NCI-H1930 (cell line): ENCODE data around the gene ABCA6.

ENCODE experiments used
- DNase-seq, 2 experiments: peaks; one replicate each; lab custom pipeline; 2025; lab: John Stamatoyannopoulos, UW

The ABCA6 gene

DNA sequence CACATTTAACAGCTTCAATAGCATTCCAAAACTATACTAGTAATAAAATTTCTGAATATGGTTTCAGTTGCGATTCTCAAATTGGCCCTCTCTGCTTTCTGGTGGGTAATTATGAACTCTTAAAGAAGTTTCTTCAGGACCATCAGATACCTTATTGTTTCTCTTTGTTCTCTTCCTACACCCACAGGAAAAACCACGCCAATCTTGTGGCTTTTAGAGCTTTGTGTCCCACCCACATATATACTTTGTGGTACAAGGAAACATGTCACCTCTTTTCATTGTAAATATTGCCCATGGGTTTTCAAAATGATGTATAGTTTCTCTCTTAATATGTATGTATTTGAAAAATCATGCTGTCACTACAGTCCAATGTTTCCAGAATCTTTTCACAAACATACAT lies 93.1 kb downstream of the ABCA6 start:
- DNase-seq, result no peak

DNA sequence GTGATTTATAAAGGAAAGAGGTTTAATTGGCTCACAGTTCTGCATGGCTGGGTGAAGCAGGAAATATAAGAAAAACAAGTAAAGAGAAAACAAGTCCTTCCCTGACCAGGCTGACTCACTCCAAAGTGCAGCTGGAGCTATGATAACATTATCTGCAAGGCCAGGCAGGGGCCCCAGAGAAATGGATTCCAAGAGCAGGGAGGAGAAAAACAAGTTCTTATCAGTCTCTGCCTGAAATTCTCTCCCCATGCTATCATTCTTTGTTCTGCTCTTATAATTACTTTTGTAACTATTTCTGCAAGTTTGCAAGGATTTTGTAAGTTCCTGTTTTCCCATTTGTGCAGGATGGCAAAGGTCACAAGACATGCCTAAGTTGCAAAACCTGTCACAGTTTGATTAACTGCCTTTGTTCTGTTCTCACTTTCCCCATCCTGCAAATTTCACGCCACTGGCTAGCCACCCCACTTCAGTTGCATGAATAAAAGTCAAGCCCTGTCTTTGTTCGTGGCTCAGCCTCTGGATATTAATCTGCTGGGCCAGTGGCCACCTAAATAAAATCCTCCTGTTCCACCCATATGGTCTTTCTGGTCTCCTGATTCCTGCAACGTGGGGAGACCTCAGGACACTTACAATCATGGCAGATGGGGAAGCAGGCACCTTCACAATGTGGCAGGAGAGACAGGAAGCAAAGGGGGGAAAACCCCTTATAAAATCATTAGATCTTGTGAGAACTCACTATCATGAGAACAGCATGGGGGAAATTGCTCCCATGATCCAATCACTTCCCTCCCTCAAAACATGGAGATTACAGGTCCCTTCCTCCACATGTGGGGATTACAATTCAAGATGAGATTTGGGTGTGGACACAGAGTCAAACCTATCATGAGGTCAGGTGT lies 94.1 kb downstream of the ABCA6 start:
- no peak for DNase-seq

DNA sequence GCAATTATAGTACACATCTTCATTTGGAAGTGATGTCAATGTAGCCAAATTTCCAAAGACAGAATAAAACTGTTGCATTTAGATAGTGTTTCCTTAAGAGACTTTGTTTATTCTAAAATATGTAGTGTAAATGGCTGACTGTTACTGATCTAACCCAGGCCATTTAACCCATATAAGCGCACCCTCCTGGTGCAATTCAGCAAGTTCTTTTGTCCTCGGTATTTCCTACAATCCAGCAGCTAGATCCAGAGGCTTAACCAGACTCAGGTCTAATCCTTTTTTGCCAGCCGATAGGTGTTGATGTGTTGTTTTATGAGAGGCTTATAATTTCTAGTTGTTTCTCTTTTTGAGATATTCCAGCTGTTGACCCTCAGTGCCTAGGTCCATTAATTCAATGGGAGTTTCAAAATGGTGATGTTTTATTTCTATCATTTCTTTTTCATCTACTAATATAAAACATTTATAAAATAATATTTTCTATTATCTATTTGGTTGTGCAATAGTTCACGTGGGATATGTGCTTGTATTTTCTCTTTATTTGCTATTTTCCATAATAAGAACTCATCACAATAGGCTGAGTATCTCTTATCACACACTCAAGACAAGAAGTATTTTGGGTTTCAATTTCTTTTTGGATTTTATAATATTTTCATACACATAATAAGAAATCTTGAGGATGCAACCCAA lies 95.4 kb downstream of the ABCA6 start:
- DNase-seq, result no peak

DNA sequence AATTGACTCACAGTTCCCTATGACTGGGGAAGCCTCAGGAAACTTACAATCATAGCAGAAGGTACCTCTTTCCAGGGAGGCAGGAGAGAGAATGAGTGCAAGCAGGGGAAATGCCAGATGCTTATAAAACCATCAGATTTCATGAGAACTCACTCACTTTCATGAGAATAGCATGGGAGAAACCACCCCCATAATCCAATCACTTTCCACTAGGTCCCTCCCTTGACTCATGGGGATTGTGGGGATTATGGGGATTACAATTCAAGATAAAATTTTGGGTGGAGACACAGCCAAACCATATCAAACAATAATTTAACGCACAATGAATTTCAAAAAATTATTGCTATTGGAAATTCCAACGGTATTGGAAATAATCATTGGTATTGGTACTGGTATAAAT lies 96.0 kb downstream of the ABCA6 start:
- DNase-seq, result no peak

DNA sequence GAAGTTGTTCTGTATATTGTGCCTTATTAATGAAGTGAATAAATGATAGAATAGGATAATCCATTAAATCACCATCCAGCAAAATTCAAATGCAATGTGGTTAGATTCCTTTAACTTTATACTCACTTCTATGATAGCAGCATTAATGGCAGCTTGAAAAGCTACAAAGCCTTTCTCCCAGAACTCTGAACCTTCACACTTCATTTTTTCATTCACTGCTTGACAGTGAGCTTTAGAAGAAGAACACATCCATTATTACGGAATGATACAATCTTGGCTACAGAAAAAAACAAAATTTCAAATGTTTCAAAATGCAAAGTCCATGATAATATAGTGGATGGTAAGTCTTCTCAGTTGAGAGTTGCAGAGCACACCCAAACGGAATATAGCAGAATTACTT lies 97.3 kb downstream of the ABCA6 start:
- no peak for DNase-seq

DNA sequence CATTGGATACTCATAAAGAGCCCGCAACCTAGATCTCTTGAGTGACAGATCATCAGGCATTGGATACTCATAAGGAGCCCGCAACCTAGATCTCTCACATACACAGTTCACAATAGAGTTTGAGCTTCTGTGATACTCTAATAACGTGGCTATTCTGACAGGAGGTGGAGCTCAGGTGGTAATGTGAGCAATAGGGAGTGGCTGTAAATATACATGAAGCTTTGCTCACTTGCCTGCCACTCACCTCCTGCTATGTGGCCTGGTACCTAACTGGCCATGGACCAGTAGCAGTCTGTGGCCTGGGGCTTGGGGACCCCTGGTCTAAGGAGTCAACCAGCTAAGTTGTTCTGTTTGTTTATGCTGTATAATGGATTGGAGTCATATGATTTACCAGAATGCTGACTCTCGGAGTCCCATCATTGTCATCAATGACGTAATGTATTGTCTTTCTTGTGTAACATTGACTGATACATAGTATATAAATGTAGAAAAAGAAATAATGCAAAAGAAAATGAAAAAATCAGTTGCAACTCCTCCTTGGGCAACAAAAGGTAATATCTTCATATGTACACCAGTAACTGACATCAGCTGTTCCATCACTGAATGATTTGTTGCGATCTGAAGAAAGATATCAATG lies 98.5 kb downstream of the ABCA6 start:
- no peak for DNase-seq

DNA sequence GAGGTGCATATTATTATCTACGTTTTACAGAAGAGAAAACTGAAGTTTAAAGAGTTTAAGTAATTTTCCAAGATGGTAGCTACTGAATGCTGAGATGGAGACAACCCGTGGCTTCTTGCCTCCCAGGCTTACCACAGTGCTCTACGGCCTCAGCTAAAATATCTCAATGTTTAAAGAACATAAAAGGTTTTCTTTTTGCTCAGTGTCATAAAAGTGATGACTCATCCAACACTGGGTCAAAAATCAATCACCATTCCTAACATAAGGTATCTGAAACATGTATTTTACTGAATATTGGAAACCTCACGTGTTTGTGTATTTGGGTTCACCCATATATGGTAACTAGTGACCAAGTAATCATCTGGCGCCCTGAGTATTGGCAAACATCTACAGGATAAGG lies 99.4 kb downstream of the ABCA6 start:
- DNase-seq, result no peak

DNA sequence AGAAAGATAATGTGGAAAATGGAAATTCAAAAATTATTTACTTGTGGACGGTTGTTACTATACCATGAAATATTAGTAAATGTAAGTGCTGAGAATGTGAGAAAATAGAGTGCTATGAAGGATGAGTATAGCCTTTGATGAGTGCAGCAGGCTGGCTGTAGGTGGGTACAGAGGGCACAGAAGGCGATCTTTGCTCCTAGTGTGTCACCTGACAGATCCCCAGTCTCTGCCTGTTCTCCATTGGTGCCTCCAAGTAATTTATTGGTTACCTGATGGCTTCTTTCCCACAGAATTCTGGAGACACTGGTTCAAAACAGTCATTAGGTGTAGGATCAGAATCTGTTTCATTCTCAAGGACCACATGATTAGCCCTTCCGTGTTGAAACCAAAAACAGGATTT lies 109.9 kb downstream of the ABCA6 start:
- no peak for DNase-seq

DNA sequence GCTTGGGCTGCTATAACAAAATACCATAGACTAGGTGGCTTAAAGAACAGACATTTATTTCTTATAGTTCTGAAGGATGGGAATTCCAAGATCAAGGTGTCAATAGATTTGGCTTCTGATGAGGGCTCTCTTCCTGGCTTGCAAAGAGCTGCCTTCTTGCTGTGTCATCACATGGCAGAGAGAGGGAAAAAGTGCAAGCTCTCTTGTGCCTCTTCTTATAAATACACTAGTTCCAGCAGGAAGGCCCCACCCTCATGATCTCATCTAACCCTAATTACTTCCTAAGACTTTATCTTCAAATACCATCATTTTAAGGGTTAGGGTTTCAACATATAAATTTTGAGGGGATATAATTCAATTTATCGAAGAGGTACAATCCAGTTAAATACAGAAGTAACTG lies 111.5 kb downstream of the ABCA6 start:
- DNase-seq, result no peak
